Esophagus squamous epithelium (tissue), 4 donors: ENCODE results near the gene UNC5B.

Source experiments
- CTCF ChIP-seq, 6 experiments: fragments of 450-650 bp in 4 of 6; fragments of 200-600 bp in 2 of 6; sonication (generic) in 2 of 6; IDR thresholded peaks; one replicate each; pipeline ENCODE4 v1.5.1; 2016 to 2019; ENCODE audit warnings: antibody characterized with exemption in 6 of 6, mild to moderate bottlenecking in 4 of 6, moderate library complexity in 4 of 6
- POLR2A ChIP-seq, 4 donors: fragments of 450-650 bp; IDR thresholded peaks; one replicate each; pipeline ENCODE4 v1.6.1; 2017; ENCODE audit warnings: antibody characterized with exemption in 4 of 4, mild to moderate bottlenecking in 4 of 4, moderate library complexity in 3 of 4

GRCh38 chr10:71262027-71262426 is 49.7 kb downstream of the UNC5B start:
- no peak for TF ChIP-seq CTCF (IDR thresholded peaks at IDR 0.05)
- no peak for TF ChIP-seq POLR2A (IDR thresholded peaks at IDR 0.05)
